Lung (tissue), 16 donors: ENCODE measurements around the gene DNAJC5G. TPM values are rescaled to one million over a fixed set of nuclear protein-coding genes. Genes with fewer than 3 reads are reported as not detected.

Experiments
- ATAC-seq: fragments of 200-7000 bp; cut with Tn5 transposase; one replicate; pipeline ENCODE4 v1.9.1; 2020; ENCODE audit warnings: moderate number of reproducible peaks; ENCODE audit not compliant: insufficient read depth, low FRiP score
- DNase-seq, 3 donors: peaks; one replicate each; pipeline ENCODE4 v3.0.0-alpha.2; 2013 to 2017
- H3K27ac ChIP-seq, 2 donors: one replicate each; pipeline ENCODE4 v1.5.1; 2013; ENCODE audit warnings: mild to moderate bottlenecking in 2 of 2, moderate library complexity in 2 of 2, control low read depth in 1 of 2, inconsistent platforms in 1 of 2, low read depth in 1 of 2, low read length in 1 of 2
- H3K27me3 ChIP-seq, 3 donors: one replicate each; pipeline ENCODE4 v1.5.1; 2013; ENCODE audit warnings: low read length in 2 of 3; ENCODE audit not compliant: control insufficient read depth in 3 of 3, insufficient read depth in 3 of 3
- H3K36me3 ChIP-seq, 4 donors: one replicate each; pipeline ENCODE4 v1.5.1; 2013; ENCODE audit warnings: low read length in 4 of 4, mild to moderate bottlenecking in 1 of 4, moderate library complexity in 1 of 4; ENCODE audit not compliant: control insufficient read depth in 4 of 4, insufficient read depth in 4 of 4
- H3K4me1 ChIP-seq, 5 donors: one replicate each; pipeline ENCODE4 v1.5.1; 2013; ENCODE audit warnings: low read length in 5 of 5, mild to moderate bottlenecking in 2 of 5, moderate library complexity in 1 of 5; ENCODE audit not compliant: control insufficient read depth in 5 of 5, insufficient read depth in 5 of 5
- H3K4me3 ChIP-seq: one replicate; pipeline ENCODE4 v1.5.1; 2013; ENCODE audit warnings: mild to moderate bottlenecking, control low read depth, moderate library complexity
- H3K9ac ChIP-seq, 2 donors: one replicate each; pipeline ENCODE4 v1.5.1; 2013; ENCODE audit warnings: low read length in 2 of 2, control low read depth in 1 of 2; ENCODE audit not compliant: insufficient read depth in 1 of 2
- H3K9me3 ChIP-seq, 4 donors: one replicate each; pipeline ENCODE4 v1.5.1; 2013; ENCODE audit warnings: low read length in 3 of 4, mild to moderate bottlenecking in 1 of 4, moderate library complexity in 1 of 4; ENCODE audit not compliant: control insufficient read depth in 4 of 4, insufficient read depth in 3 of 4
- WGBS, 2 donors: extraction: QIAGEN DNeasy Blood & Tissue Kit; methylation state at CpG; one replicate each; pipeline ENCODE4 v1.1.7; 2013; 5-methylcytosine and 5-hydroxymethylcytosine counted together
- long read RNA-seq, 5 donors: transcript quantifications; one replicate each; lab custom pipeline, GENCODE V29; 2026
- polyA plus RNA-seq, 2 donors: library from polyadenylated mRNA; stranded (reverse); fragments of 200-250 nt; gene quantifications; one replicate each; pipeline ENCODE4 v1.2.1, GENCODE V29; 2013
- total RNA-seq, 2 donors: library from RNA; depleted of rRNA in 1 of 2; stranded (reverse); fragments of >200 nt in 1 of 2; gene quantifications; one replicate each; pipeline ENCODE4 v1.2.1, GENCODE V29; 2014 to 2021
- TF ChIP-seq, protein P1 (sequence below): IDR thresholded peaks from 2 replicates; pipeline ENCODE4 v1.5.1; 2012; ENCODE audit warnings: mild to moderate bottlenecking; ENCODE audit errors: control extremely low read depth, extremely low read depth
- donor health status: control.
- donor health status: control.
- donor health status: Bipolar disorder and iron deficiency.
- donor health status: healthy.
- donor health status: DM: yes; HTN: yes; CAD: no.

DNAJC5G gene, protein sequence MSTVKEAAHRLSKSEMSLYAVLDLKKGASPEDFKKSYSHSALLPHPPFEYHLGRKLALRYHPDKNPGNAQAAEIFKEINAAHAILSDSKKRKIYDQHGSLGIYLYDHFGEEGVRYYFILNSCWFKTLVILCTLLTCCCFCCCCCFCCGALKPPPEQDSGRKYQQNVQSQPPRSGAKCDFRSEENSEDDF
- total RNA-seq (not detected), polyA plus RNA-seq (not detected)
- long read RNA-seq, donor 1, result 0 reads
- long read RNA-seq, donor 2, result 0 reads
- long read RNA-seq, donor 3, result 0 reads
- long read RNA-seq, donor 4, result 0 reads
- long read RNA-seq, donor 5, result 0 reads

DNA sequence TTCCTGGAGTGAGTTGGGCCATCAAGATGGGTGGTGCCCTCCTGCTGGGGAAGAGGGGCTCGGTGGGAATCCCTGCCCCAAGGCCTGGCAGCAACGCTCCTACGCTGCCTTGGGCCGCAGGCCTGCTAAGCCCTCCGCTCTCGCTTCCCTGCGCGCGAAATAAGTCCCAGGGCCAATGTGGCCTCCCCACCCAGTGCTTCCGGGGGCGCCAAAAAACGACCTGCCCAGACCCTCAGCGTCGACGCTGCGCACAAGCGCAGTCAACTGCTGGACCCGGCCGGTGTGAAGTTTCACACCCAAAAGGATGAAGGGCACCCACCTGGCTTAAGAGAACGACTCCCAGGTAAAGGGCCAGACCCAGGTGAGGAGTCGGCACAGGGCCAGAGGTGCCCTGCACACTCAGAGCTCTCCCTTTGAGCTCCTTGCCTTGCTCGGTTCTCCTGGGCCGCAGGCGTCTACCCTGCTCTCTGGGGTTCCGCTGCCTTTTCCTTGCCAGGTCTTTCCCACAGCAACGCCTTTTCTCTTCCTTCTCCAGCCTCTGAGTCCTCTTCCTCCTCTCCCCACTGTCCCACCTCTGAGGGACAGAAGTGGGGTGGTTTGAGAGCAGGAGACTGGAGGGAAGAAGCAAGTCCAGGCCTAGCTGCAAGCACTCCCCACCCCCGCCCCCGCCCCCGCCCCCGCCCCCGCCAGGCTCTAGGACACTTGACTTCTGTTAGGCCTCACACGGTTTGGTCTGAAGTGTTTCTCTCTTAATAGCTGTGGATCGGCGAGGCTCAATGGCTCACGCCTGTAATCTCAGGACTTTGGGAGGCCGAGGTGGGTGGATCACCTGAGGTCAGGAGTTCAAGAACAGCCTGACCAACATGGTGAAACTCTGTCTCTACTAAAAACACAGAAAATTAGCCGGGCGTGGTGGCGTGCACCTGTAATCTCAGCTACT lies at the start of gene DNAJC5G:
Gene DNAJC5G (plus strand): TSS at position 223 of the 940 bp plus-strand sequence. CDS start 1,296 bp downstream, outside the sequence.
- Histone ChIP-seq H3K36me3 (no peaks in the 10 kb centered on the region), H3K9ac (no peak within 1 kb of the TSS), H3K4me1 (peaks cover 0 to 6% (median 0%) of the 10 kb centered on the region in 5 donors), H3K4me3 (no peak within 1 kb of the TSS), H3K9me3 (no peaks in the 10 kb centered on the region), H3K27ac (no peak within 1 kb of the TSS), H3K27me3 (peaks cover 0 to 18% (median 6%) of the 10 kb centered on the region in 3 donors)
- no peak for ATAC-seq
- no peak for DNase-seq
- 80 to 88% methylated on average over 39 of the region's 39 CpGs for WGBS, 2 donors
- TF ChIP-seq, protein P1, sequence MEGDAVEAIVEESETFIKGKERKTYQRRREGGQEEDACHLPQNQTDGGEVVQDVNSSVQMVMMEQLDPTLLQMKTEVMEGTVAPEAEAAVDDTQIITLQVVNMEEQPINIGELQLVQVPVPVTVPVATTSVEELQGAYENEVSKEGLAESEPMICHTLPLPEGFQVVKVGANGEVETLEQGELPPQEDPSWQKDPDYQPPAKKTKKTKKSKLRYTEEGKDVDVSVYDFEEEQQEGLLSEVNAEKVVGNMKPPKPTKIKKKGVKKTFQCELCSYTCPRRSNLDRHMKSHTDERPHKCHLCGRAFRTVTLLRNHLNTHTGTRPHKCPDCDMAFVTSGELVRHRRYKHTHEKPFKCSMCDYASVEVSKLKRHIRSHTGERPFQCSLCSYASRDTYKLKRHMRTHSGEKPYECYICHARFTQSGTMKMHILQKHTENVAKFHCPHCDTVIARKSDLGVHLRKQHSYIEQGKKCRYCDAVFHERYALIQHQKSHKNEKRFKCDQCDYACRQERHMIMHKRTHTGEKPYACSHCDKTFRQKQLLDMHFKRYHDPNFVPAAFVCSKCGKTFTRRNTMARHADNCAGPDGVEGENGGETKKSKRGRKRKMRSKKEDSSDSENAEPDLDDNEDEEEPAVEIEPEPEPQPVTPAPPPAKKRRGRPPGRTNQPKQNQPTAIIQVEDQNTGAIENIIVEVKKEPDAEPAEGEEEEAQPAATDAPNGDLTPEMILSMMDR, result no peak

DNA sequence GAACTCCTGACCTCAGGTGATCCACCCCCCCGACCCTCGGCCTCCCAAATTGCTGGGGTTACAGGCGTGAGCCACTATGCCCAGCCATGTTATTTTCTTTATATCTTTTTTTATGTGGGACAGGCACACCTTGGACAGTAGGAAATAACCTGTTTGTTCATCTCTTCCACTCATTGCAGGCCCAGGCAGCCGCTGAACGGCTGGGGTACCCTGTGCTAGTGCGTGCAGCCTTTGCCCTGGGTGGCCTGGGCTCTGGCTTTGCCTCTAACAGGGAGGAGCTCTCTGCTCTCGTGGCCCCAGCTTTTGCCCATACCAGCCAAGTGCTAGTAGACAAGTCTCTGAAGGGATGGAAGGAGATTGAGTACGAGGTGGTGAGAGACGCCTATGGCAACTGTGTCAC lies 49.7 kb upstream of the DNAJC5G start:
- Histone ChIP-seq H3K27me3 (no peaks in the 10 kb centered on the region), H3K9me3 (no peaks in the 10 kb centered on the region), H3K4me1 (no peaks in the 10 kb centered on the region), H3K9ac (no peak overlapping the region), H3K36me3 (peaks cover 20 to 44% (median 39%) of the 10 kb centered on the region in 4 donors), H3K4me3 (no peak overlapping the region), H3K27ac (no peak overlapping the region)
- TF ChIP-seq, protein P1, result no peak
- no peak for DNase-seq
- ATAC-seq, result no peak
- 95 to 97% methylated on average over 9 of the region's 9 CpGs for WGBS, 2 donors

DNA sequence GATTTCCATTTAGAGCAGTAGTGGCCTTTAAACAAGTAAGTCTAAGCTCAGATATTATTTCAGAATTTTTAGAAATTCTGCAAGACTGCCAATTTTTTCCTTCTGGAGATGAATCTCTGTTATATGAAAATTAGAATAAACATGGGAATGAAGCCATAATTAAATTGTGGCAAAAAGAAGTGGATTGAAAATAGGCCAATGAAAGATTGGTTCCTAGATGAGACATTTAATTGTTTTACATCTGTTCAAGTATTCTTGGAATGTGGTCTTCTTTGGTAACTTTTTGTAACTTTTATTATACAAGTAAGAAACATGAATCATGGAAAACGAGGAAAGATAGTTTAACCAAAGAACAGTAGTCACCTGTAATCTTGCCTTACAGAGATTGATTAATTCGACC lies 47.7 kb upstream of the DNAJC5G start:
- H3K9ac ChIP-seq, result no peak overlapping the region
- no peak for DNase-seq
- no peak overlapping the region for H3K27ac ChIP-seq
- no peaks in the 10 kb centered on the region for H3K4me1 ChIP-seq
- H3K36me3 ChIP-seq, result peaks cover 32 to 51% (median 44%) of the 10 kb centered on the region in 4 donors
- H3K4me3 ChIP-seq, result no peak overlapping the region
- no peaks in the 10 kb centered on the region for H3K27me3 ChIP-seq
- WGBS, 2 donors, result 90 to 93% methylated on average over 2 of the region's 2 CpGs
- no peaks in the 10 kb centered on the region for H3K9me3 ChIP-seq
- TF ChIP-seq, protein P1, result no peak
- ATAC-seq, result no peak
